A673 (cell line): ENCODE measurements around the gene RNF2. TPM values are rescaled to one million over a fixed set of nuclear protein-coding genes. Genes with fewer than 3 reads are reported as not detected.
A peak's percentile ranks its signal among the peaks of the same experiment; 100 is the strongest.

Experiments
- BruUV-seq: library from RNA; stranded (reverse); fragments of 400-500 nt; replicated peaks from 2 replicates; lab custom pipeline; 2021; lab: Mats Ljungman, UMichigan
- CTCF ChIA-PET: fragments of 300-600 bp; sonication (Branson Sonifier 250); formaldehyde crosslinking; loops from one replicate; lab custom pipeline; 2022; ENCODE audit warnings: antibody characterized with exemption; lab: Charles Lee
- POLR2A ChIA-PET: fragments of 300-600 bp; sonication (Branson Sonifier 250); formaldehyde crosslinking; loops from one replicate; lab custom pipeline; 2022; ENCODE audit warnings: antibody characterized with exemption; ENCODE audit not compliant: low non-redundant PET; lab: Charles Lee
- DNase-seq: peaks from one replicate; pipeline ENCODE4 v3.0.0-alpha.2; 2015; ENCODE audit warnings: low spot score
- H3K27ac ChIP-seq: fragments of 200-600 bp; sonication (generic); 2 replicates; pipeline ENCODE4 v1.5.1; 2016; ENCODE audit warnings: mixed run types, low read depth, mild to moderate bottlenecking, mixed read lengths, antibody characterized with exemption, low read length; ENCODE audit not compliant: poor library complexity, severe bottlenecking
- H3K27me3 ChIP-seq: fragments of 200-600 bp; sonication (generic); replicated peaks from 2 replicates; pipeline ENCODE4 v1.6.1; 2017; ENCODE audit warnings: mixed run types, low read depth, mild to moderate bottlenecking, mixed read lengths, antibody characterized with exemption, low read length; ENCODE audit not compliant: insufficient read depth, poor library complexity
- H3K36me3 ChIP-seq: fragments of 200-600 bp; sonication (generic); 2 replicates; pipeline ENCODE4 v1.6.1; 2016; ENCODE audit warnings: mixed run types, mild to moderate bottlenecking, mixed read lengths, antibody characterized with exemption, low read length; ENCODE audit not compliant: insufficient read depth, poor library complexity, severe bottlenecking
- H3K4me1 ChIP-seq: fragments of 200-600 bp; sonication (generic); 2 replicates; pipeline ENCODE4 v1.6.1; 2017; ENCODE audit warnings: mixed run types, mild to moderate bottlenecking, mixed read lengths, antibody characterized with exemption, low read length; ENCODE audit not compliant: insufficient read depth, poor library complexity, severe bottlenecking
- H3K4me3 ChIP-seq: fragments of 200-600 bp; sonication (generic); 2 replicates; pipeline ENCODE4 v1.5.1; 2016; ENCODE audit warnings: low read depth, mixed run types, mild to moderate bottlenecking, mixed read lengths, low read length; ENCODE audit not compliant: poor library complexity, severe bottlenecking
- H3K9me3 ChIP-seq: fragments of 200-600 bp; sonication (generic); 2 replicates; pipeline ENCODE4 v1.6.1; 2016; ENCODE audit warnings: mixed run types, low read depth, mild to moderate bottlenecking, mixed read lengths, antibody characterized with exemption, low read length; ENCODE audit not compliant: poor library complexity, severe bottlenecking
- EZH2 ChIP-seq: fragments of 200-600 bp; sonication (generic); IDR thresholded peaks from 2 replicates; pipeline ENCODE4 v1.6.1; 2017; ENCODE audit warnings: borderline replicate concordance, low read depth, mild to moderate bottlenecking, mixed read lengths, antibody characterized with exemption, low read length; ENCODE audit not compliant: poor library complexity, severe bottlenecking
- intact Hi-C: fragments of 100-400 bp; cut with micrococcal nuclease; formaldehyde crosslinking; loops from one replicate; pipeline ENCODE4 v1.10.0; 2022; ENCODE audit not compliant: unreplicated experiment
- total RNA-seq: library from RNA; stranded (reverse); gene quantifications from 2 replicates; pipeline ENCODE4 v1.2.3, GENCODE V29; 2021
- TF ChIP-seq, protein P1 (sequence below): fragments of 300-800, 200-600 bp; sonication (generic); conservative IDR thresholded peaks from 2 replicates; pipeline ENCODE4 v1.5.1; 2017; ENCODE audit warnings: low read depth, mild to moderate bottlenecking, antibody characterized with exemption, low read length, moderate library complexity, mixed read lengths

Gene RNF2
- total RNA-seq, 1 experiment from 2014 or later = 50.8 TPM

GRCh38 chr1:185132534-185132933, 87.2 kb downstream of the RNF2 start:
- Histone ChIP-seq H3K36me3 (peaks cover 19% of the 10 kb centered on the region), H3K27ac (no peak overlapping the region), H3K27me3 (no peaks in the 10 kb centered on the region), H3K4me3 (no peak overlapping the region), H3K9me3 (peaks cover 13% of the 10 kb centered on the region), H3K4me1 (no peaks in the 10 kb centered on the region)
- ChIA-PET POLR2A (no interaction called here), CTCF (interaction anchor here (0.7 kb wide), 1 partner anchor 396 kb away, joined by 3 read pairs; no protein-coding TSS in a partner anchor)
- intact Hi-C loops = no loop called here
- TF ChIP-seq, protein P1, sequence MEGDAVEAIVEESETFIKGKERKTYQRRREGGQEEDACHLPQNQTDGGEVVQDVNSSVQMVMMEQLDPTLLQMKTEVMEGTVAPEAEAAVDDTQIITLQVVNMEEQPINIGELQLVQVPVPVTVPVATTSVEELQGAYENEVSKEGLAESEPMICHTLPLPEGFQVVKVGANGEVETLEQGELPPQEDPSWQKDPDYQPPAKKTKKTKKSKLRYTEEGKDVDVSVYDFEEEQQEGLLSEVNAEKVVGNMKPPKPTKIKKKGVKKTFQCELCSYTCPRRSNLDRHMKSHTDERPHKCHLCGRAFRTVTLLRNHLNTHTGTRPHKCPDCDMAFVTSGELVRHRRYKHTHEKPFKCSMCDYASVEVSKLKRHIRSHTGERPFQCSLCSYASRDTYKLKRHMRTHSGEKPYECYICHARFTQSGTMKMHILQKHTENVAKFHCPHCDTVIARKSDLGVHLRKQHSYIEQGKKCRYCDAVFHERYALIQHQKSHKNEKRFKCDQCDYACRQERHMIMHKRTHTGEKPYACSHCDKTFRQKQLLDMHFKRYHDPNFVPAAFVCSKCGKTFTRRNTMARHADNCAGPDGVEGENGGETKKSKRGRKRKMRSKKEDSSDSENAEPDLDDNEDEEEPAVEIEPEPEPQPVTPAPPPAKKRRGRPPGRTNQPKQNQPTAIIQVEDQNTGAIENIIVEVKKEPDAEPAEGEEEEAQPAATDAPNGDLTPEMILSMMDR = no peak
- no peak for TF ChIP-seq EZH2
- DNase-seq = no peak
- BruUV-seq = no TSS peak

DNA sequence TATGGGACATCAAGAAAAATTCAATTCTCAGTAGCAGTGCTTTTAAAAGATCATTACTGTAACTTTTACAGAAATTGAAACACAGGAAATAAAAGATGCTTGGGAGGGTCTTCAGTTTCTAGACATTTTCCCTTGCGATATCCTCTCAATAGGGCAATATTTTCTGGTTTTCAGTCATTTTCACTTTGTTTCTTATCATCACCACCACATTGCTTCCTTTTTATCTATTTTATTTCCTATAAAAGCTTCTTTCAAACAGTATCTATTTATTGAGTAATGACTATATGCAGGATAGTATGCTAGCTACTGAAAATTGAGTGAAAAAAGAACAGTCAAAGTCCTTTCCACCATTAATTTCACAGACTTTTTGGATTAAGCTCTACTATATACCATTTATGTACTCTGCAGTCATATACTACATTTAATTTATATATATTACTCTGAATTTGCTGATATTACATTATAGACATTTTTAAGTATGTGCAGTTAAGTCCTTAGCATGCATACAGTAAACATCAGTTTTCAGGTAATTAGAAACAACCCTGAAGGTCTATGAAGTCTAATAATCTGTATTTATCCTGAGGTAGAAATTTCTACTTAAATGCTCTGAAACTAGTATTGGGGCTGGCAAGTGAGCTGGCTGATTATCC, 92.7 kb downstream of the RNF2 start:
- Histone ChIP-seq H3K27me3 (no peaks in the 10 kb centered on the region), H3K4me3 (no peak overlapping the region), H3K4me1 (no peaks in the 10 kb centered on the region), H3K9me3 (peaks cover 2% of the 10 kb centered on the region), H3K36me3 (peaks cover 12% of the 10 kb centered on the region), H3K27ac (no peak overlapping the region)
- TF ChIP-seq, protein P1 = no peak
- no peak for TF ChIP-seq EZH2
- intact Hi-C loops = no loop called here
- no TSS peak for BruUV-seq
- CTCF ChIA-PET = interaction anchor here (1.4 kb wide), 1 partner anchor 32 kb away, joined by 3 read pairs; no protein-coding TSS in a partner anchor
- no peak for DNase-seq
- POLR2A ChIA-PET = no interaction called here

- H3K27me3 ChIP-seq = no peaks in the 10 kb centered on the region
- intact Hi-C loops = no loop called here
- H3K4me3 ChIP-seq = no peak overlapping the region
- BruUV-seq = no TSS peak
- ChIA-PET CTCF (no interaction called here), POLR2A (no interaction called here)
- H3K27ac ChIP-seq = no peak overlapping the region
- DNase-seq = peak; percentile 52
- H3K9me3 ChIP-seq = no peaks in the 10 kb centered on the region
- no peaks in the 10 kb centered on the region for H3K4me1 ChIP-seq
- peaks cover 8% of the 10 kb centered on the region for H3K36me3 ChIP-seq
- TF ChIP-seq, protein P1 = no peak
- TF ChIP-seq EZH2 = no peak
Observed at GRCh38 chr1:185139246-185139645, 93.9 kb downstream of the RNF2 start.
